Frontal cortex (tissue), 4 donors: ENCODE measurements around the gene HM13. TPM values are rescaled to one million over a fixed set of nuclear protein-coding genes. Genes with fewer than 3 reads are reported as not detected.
"Not testable (repeated sequence)": the region's sequence is repeated elsewhere in the genome, so short reads cannot be mapped to it uniquely, and the experiment has no call there.

ENCODE experiments used
- DNase-seq, 2 donors: peaks; one replicate each; pipeline ENCODE4 v3.0.0; 2012; ENCODE audit warnings: low spot score in 2 of 2
- FAIRE-seq: peaks from 2 replicates; lab custom pipeline; 2012; peaks lifted over from hg19 to GRCh38; lab: Jason Lieb, UNC
- total RNA-seq: library from RNA; depleted of rRNA; stranded (reverse); fragments of >200 nt; gene quantifications from one replicate; pipeline ENCODE4 v1.2.3, GENCODE V29; 2014
- donor health status: control.
- donor health status: control.
- donor health status: control.

The HM13 gene
- total RNA-seq, 1 donor from 2014 or later: 26.1 TPM

GRCh38 chr20:31539636-31540035 is 25.4 kb downstream of the HM13 start:
- FAIRE-seq, DNase-seq: not testable (repeated sequence)

GRCh38 chr20:31540406-31540805 is 26.2 kb downstream of the HM13 start:
- FAIRE-seq: no peak
- DNase-seq: no peak

GRCh38 chr20:31542201-31542842 is 28.1 kb downstream of the HM13 start:
- FAIRE-seq: no peak

GRCh38 chr20:31542963-31543362 is 28.7 kb downstream of the HM13 start:
- DNase-seq: no peak
- no peak for FAIRE-seq

More at GRCh38 chr20:31542201-31542842, 28.1 kb downstream of the HM13 start:
- DNase-seq: no peak

- no peak for DNase-seq
- no peak for FAIRE-seq
Measured at GRCh38 chr20:31543966-31544598, 29.8 kb downstream of the HM13 start.

- FAIRE-seq: no peak
- DNase-seq: no peak
Measured at GRCh38 chr20:31544600-31544999, 30.4 kb downstream of the HM13 start.

- not testable (repeated sequence) for DNase-seq, FAIRE-seq
Measured at GRCh38 chr20:31545621-31546040, 31.4 kb downstream of the HM13 start.

- no peak for FAIRE-seq
- peak; percentile 61 to 81 for DNase-seq
Measured at GRCh38 chr20:31547017-31547675, 32.9 kb downstream of the HM13 start.

- no peak for FAIRE-seq
Measured at GRCh38 chr20:31547720-31548298, 33.6 kb downstream of the HM13 start.

GRCh38 chr20:31548820-31549512 is 34.7 kb downstream of the HM13 start:
- FAIRE-seq (no peak), DNase-seq (no peak)

More at GRCh38 chr20:31547720-31548298, 33.6 kb downstream of the HM13 start:
- DNase-seq: no peak

- DNase-seq (no peak), FAIRE-seq (no peak)
Measured at GRCh38 chr20:31549513-31549880, 35.3 kb downstream of the HM13 start.

- FAIRE-seq (no peak), DNase-seq (no peak)
Measured at GRCh38 chr20:31550099-31550498, 35.9 kb downstream of the HM13 start.

GRCh38 chr20:31551163-31552081 is 37.2 kb downstream of the HM13 start:
- no peak for DNase-seq
- FAIRE-seq: no peak

- FAIRE-seq: no peak
- no peak for DNase-seq
Measured at GRCh38 chr20:31555203-31555775, 41.0 kb downstream of the HM13 start.

GRCh38 chr20:31559704-31560093 is 45.5 kb downstream of the HM13 start:
- FAIRE-seq (no peak), DNase-seq (no peak)

- FAIRE-seq (no peak), DNase-seq (peak in 1 of 2 donors; percentile 46)
Measured at GRCh38 chr20:31560094-31560745, 46.0 kb downstream of the HM13 start.

- no peak for DNase-seq
- no peak for FAIRE-seq
Measured at GRCh38 chr20:31560746-31561598, 46.7 kb downstream of the HM13 start.
